IMR-90 (cell line): Measurements from ENCODE around the gene KCNF1. TPM values are rescaled to one million over a fixed set of nuclear protein-coding genes. Genes with fewer than 3 reads are reported as not detected.

Experiments
- ATAC-seq: fragments of 200-7000 bp; cut with Tn5 transposase; 2 replicates; pipeline ENCODE4 v1.9.1; 2020; ENCODE audit warnings: low read depth, mild to moderate bottlenecking, moderate library complexity
- BruUV-seq: library from RNA; stranded (reverse); fragments of 400-500 nt; replicated peaks from 2 replicates; lab custom pipeline; 2021; lab: Mats Ljungman, UMichigan
- CTCF ChIA-PET: fragments of 300-600 bp; formaldehyde crosslinking; extraction: SDS; loops from one replicate; lab custom pipeline; 2021; ENCODE audit warnings: antibody characterized with exemption; lab: Yijun Ruan, JAX
- POLR2A ChIA-PET: fragments of 300-600 bp; sonication (Branson Sonifier 250); formaldehyde crosslinking; loops from one replicate; lab custom pipeline; 2022; ENCODE audit warnings: antibody characterized with exemption; ENCODE audit not compliant: unreplicated experiment; lab: Charles Lee
- DNase-seq: peaks from one replicate; pipeline ENCODE4 v3.0.0; 2013
- H2AFZ ChIP-seq: replicated peaks from 2 replicates; pipeline ENCODE3; 2013; ENCODE audit warnings: low read length, mild to moderate bottlenecking; ENCODE audit not compliant: poor library complexity
- H2AK5ac ChIP-seq: 2 replicates; pipeline ENCODE4 v1.6.1; 2013; ENCODE audit warnings: low read depth, low read length, inconsistent platforms
- H2AK9ac ChIP-seq: replicated peaks from 2 replicates; pipeline ENCODE3; 2013; ENCODE audit warnings: mild to moderate bottlenecking, low read depth, low read length, moderate library complexity; ENCODE audit not compliant: poor library complexity
- H2BK120ac ChIP-seq: 2 replicates; pipeline ENCODE4 v1.6.1; 2013; ENCODE audit warnings: low read depth, low read length, inconsistent platforms
- H2BK15ac ChIP-seq: 3 replicates; pipeline ENCODE4 v1.6.1; 2013; ENCODE audit warnings: low read depth, low read length, inconsistent platforms
- H2BK20ac ChIP-seq: 2 replicates; pipeline ENCODE4 v1.6.1; 2013; ENCODE audit warnings: low read depth, mild to moderate bottlenecking, inconsistent platforms, low read length, moderate library complexity
- H2BK5ac ChIP-seq: 2 replicates; pipeline ENCODE4 v1.6.1; 2013; ENCODE audit warnings: mild to moderate bottlenecking, low read depth, low read length, inconsistent platforms; ENCODE audit not compliant: poor library complexity, severe bottlenecking
- H3K14ac ChIP-seq: replicated peaks from 2 replicates; pipeline ENCODE4 v1.6.1; 2013; ENCODE audit warnings: low read depth, low read length, inconsistent platforms
- H3K18ac ChIP-seq: 2 replicates; pipeline ENCODE4 v1.6.1; 2013; ENCODE audit warnings: low read depth, low read length, control low read depth
- H3K23ac ChIP-seq: 2 replicates; pipeline ENCODE4 v1.6.1; 2013; ENCODE audit warnings: low read depth, low read length, inconsistent platforms
- H3K27ac ChIP-seq: 2 replicates; pipeline ENCODE4 v1.5.1; 2013; ENCODE audit warnings: mild to moderate bottlenecking, control low read depth, low read length; ENCODE audit not compliant: insufficient read depth
- H3K27me3 ChIP-seq: 2 replicates; pipeline ENCODE4 v1.6.1; 2013; ENCODE audit warnings: low read length; ENCODE audit not compliant: control insufficient read depth, insufficient read depth
- H3K36me3 ChIP-seq: 2 replicates; pipeline ENCODE4 v1.6.1; 2013; ENCODE audit warnings: low read length, mixed read lengths; ENCODE audit not compliant: control insufficient read depth, insufficient read depth
- H3K4ac ChIP-seq: 2 replicates; pipeline ENCODE4 v1.6.1; 2013; ENCODE audit warnings: low read depth, low read length, inconsistent platforms
- H3K4me1 ChIP-seq: 2 replicates; pipeline ENCODE4 v1.6.1; 2013; ENCODE audit warnings: low read length, mixed read lengths; ENCODE audit not compliant: control insufficient read depth, insufficient read depth
- H3K4me2 ChIP-seq: 2 replicates; pipeline ENCODE4 v1.6.1; 2013; ENCODE audit warnings: low read depth, mild to moderate bottlenecking, control low read depth, low read length, moderate library complexity
- H3K4me3 ChIP-seq: 2 replicates; pipeline ENCODE4 v1.5.1; 2013; ENCODE audit warnings: low read depth, mild to moderate bottlenecking, control low read depth, low read length, moderate library complexity; ENCODE audit not compliant: insufficient read depth
- H3K56ac ChIP-seq: 2 replicates; pipeline ENCODE4 v1.6.1; 2013; ENCODE audit warnings: low read length, inconsistent platforms; ENCODE audit not compliant: insufficient read depth; ENCODE audit errors: extremely low read depth
- H3K79me1 ChIP-seq, 2 experiments: 2 replicates each; pipeline ENCODE4 v1.6.1; 2013; ENCODE audit warnings: low read length in 2 of 2, inconsistent platforms in 1 of 2, low read depth in 1 of 2
- H3K9ac ChIP-seq: 2 replicates; pipeline ENCODE4 v1.6.1; 2013; ENCODE audit warnings: low read depth, low read length, control low read depth
- H3K9me1 ChIP-seq: 2 replicates; pipeline ENCODE4 v1.6.1; 2013; ENCODE audit warnings: low read length, inconsistent platforms; ENCODE audit not compliant: insufficient read depth
- H3K9me3 ChIP-seq: 2 replicates; pipeline ENCODE4 v1.6.1; 2013; ENCODE audit warnings: low read length; ENCODE audit not compliant: control insufficient read depth, insufficient read depth
- H4K20me1 ChIP-seq: 2 replicates; pipeline ENCODE4 v1.6.1; 2013; ENCODE audit warnings: low read length, inconsistent platforms; ENCODE audit not compliant: insufficient read depth
- H4K5ac ChIP-seq: 2 replicates; pipeline ENCODE4 v1.6.1; 2013; ENCODE audit warnings: mild to moderate bottlenecking, low read depth, low read length, control low read depth
- H4K8ac ChIP-seq, 2 experiments: 2 replicates each; pipeline ENCODE4 v1.6.1; 2013; ENCODE audit warnings: low read depth in 2 of 2, low read length in 2 of 2, control low read depth in 1 of 2, inconsistent platforms in 1 of 2
- H4K91ac ChIP-seq: 2 replicates; pipeline ENCODE4 v1.6.1; 2013; ENCODE audit warnings: low read depth, low read length, inconsistent platforms; ENCODE audit not compliant: insufficient read depth
- BHLHE40 ChIP-seq: fragments of 150-350 bp; IDR thresholded peaks from 2 replicates; pipeline ENCODE4 v1.6.1; 2016; ENCODE audit warnings: mild to moderate bottlenecking, low read depth, low read length
- CEBPB ChIP-seq: IDR thresholded peaks from 2 replicates; pipeline ENCODE4 v1.6.1; 2012; ENCODE audit warnings: low read depth, low read length, improper control_type of control experiment
- CHD1 ChIP-seq: IDR thresholded peaks from 2 replicates; pipeline ENCODE4 v1.6.1; 2012; ENCODE audit warnings: low read depth, low read length, improper control_type of control experiment
- CTCF ChIP-seq: conservative IDR thresholded peaks from 2 replicates; pipeline ENCODE4 v1.5.1; 2012; ENCODE audit warnings: mild to moderate bottlenecking, low read depth, low read length, improper control_type of control experiment
- ELK1 ChIP-seq: fragments of 150-350 bp; IDR thresholded peaks from 2 replicates; pipeline ENCODE4 v1.6.1; 2016; ENCODE audit warnings: low read depth, mild to moderate bottlenecking, low read length, moderate library complexity, borderline replicate concordance
- FOS ChIP-seq: fragments of 150-350 bp; IDR thresholded peaks from 2 replicates; pipeline ENCODE4 v1.6.1; 2016; ENCODE audit warnings: low read depth, low read length
- MAFK ChIP-seq: IDR thresholded peaks from 2 replicates; pipeline ENCODE4 v1.6.1; 2012; ENCODE audit warnings: low read depth, low read length, improper control_type of control experiment
- MAZ ChIP-seq: IDR thresholded peaks from 2 replicates; pipeline ENCODE4 v1.6.1; 2012; ENCODE audit warnings: low read depth, mild to moderate bottlenecking, low read length, improper control_type of control experiment, moderate library complexity, borderline replicate concordance
- MXI1 ChIP-seq: IDR thresholded peaks from 2 replicates; pipeline ENCODE4 v1.6.1; 2012; ENCODE audit warnings: low read depth, mild to moderate bottlenecking, low read length, moderate library complexity, borderline replicate concordance
- NFE2L2 ChIP-seq: fragments of 150-350 bp; IDR thresholded peaks from 2 replicates; pipeline ENCODE4 v1.6.1; 2016; ENCODE audit warnings: low read depth, mild to moderate bottlenecking, low read length
- POLR2A ChIP-seq: IDR thresholded peaks from 2 replicates; pipeline ENCODE4 v1.6.1; 2012; ENCODE audit warnings: mild to moderate bottlenecking, low read depth, low read length
- RAD21 ChIP-seq: IDR thresholded peaks from 2 replicates; pipeline ENCODE4 v1.6.1; 2012; ENCODE audit warnings: low read length, improper control_type of control experiment
- RCOR1 ChIP-seq: IDR thresholded peaks from 2 replicates; pipeline ENCODE4 v1.6.1; 2012; ENCODE audit warnings: mild to moderate bottlenecking, low read length, improper control_type of control experiment; ENCODE audit not compliant: insufficient replicate concordance
- RFX5 ChIP-seq: IDR thresholded peaks from 2 replicates; pipeline ENCODE4 v1.8.0; 2012; ENCODE audit warnings: low read depth, mild to moderate bottlenecking, low read length, moderate library complexity
- SMC3 ChIP-seq: fragments of 150-350 bp; IDR thresholded peaks from 2 replicates; pipeline ENCODE4 v1.6.1; 2016; ENCODE audit warnings: low read depth, mild to moderate bottlenecking, antibody characterized with exemption, low read length, moderate library complexity
- USF2 ChIP-seq: fragments of 150-350 bp; IDR thresholded peaks from 2 replicates; pipeline ENCODE4 v1.6.1; 2017; ENCODE audit warnings: mild to moderate bottlenecking, antibody characterized with exemption, low read length, low read depth
- WGBS, 2 experiments: methylation state at CpG; one replicate each; pipeline versions ENCODE4 v1.1.5 to v1.1.7; 2013; ENCODE audit warnings: missing lambda C conversion rate in 2 of 2; ENCODE audit not compliant: insufficient read length in 1 of 2; ENCODE audit errors: extremely low coverage in 2 of 2; 5-methylcytosine and 5-hydroxymethylcytosine counted together
- dilution Hi-C: fragments of 300-500 bp; cut with HindIII; formaldehyde crosslinking; loops from one replicate; pipeline ENCODE4 v1.14.3; 2018; ENCODE audit warnings: low sequenced_read_pairs; ENCODE audit not compliant: unreplicated experiment
- in situ Hi-C: fragments of 300-500 bp; cut with MboI; formaldehyde crosslinking; loops from 3 replicates; pipeline ENCODE4 v1.14.3; 2019; ENCODE audit warnings: low sequenced_read_pairs, inconsistent platforms, mixed read lengths
- intact Hi-C: fragments of 100-400 bp; cut with micrococcal nuclease; formaldehyde crosslinking; loops from 2 replicates; pipeline ENCODE4 v1.10.0; 2022
- polyA plus RNA-seq, 3 experiments: library from polyadenylated mRNA; depleted of rRNA; stranded (reverse); fragments of >200 nt; gene quantifications; 2 replicates each; pipeline ENCODE4 v1.2.3, GENCODE V29; 2012; ENCODE audit warnings: low replicate concordance in 1 of 3
- total RNA-seq: library from RNA; depleted of rRNA; stranded (reverse); fragments of >200 nt; gene quantifications from 2 replicates; pipeline ENCODE4 v1.2.3, GENCODE V29; 2012

Gene KCNF1
- total and polyA plus RNA-seq, 2 of the 4 experiments (the other 2 are of a cell fraction) = 0.54 to 1.4 TPM

DNA sequence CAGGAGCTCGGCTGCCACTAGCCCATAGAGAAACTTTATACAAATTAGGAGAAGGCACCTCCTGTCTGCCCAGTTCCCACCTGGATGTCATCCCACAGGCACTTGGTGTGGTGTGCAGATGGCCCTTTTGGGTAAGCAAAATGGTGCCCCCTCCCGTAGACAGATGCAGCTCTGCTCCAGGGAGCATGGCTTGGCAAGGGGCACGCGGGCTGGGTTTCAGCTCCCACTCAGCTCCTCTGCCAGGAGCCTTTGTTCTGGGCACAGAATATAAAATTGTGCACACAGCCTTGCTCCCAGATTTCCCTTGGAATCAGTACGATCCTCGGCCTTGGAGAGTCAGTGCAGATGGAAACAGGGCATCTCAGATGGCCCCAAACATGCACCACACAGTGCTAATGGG, 20.3 kb upstream of the KCNF1 start:
- Histone ChIP-seq H3K36me3 (no peaks in the 10 kb centered on the region), H3K27me3 (peaks cover 65% of the 10 kb centered on the region), H2AFZ (no peak overlapping the region), H3K27ac (no peak overlapping the region), H4K8ac (no peak overlapping the region), H2BK20ac (no peak overlapping the region), H3K9me1 (no peaks in the 10 kb centered on the region), H3K4me2 (no peak overlapping the region), H3K4me1 (no peaks in the 10 kb centered on the region), H3K14ac (no peak overlapping the region), H3K23ac (no peak overlapping the region; the same call in 1 of the 2 replicates), H4K20me1 (no peaks in the 10 kb centered on the region), H3K56ac (no peak overlapping the region), H3K18ac (no peak overlapping the region), H2AK9ac (no peak overlapping the region), H2BK15ac (no peak overlapping the region), H3K9me3 (no peaks in the 10 kb centered on the region; the same call in 1 of the 2 replicates), H4K5ac (no peak overlapping the region), H2AK5ac (no peak overlapping the region), H3K79me1 (no peaks in the 10 kb centered on the region), H2BK5ac (no peak overlapping the region), H3K4me3 (no peak overlapping the region), H4K91ac (no peak overlapping the region), H2BK120ac (no peak overlapping the region), H3K4ac (no peak overlapping the region), H3K9ac (no peak overlapping the region)
- in situ Hi-C loops = no loop called here
- ChIA-PET CTCF (no interaction called here), POLR2A (no interaction called here)
- TF ChIP-seq CEBPB (no peak), RCOR1 (no peak), ELK1 (no peak), POLR2A (no peak), BHLHE40 (no peak), MAFK (no peak), RFX5 (no peak), CHD1 (no peak), FOS (no peak), RAD21 (no peak), USF2 (no peak), SMC3 (no peak), MXI1 (no peak), MAZ (no peak), NFE2L2 (no peak), CTCF (no peak)
- intact Hi-C loops = no loop called here
- WGBS, 2 experiments = 90% methylated on average over 2 of the region's 6 CpGs; no CpG with 5 or more reads in 1 of the 2 experiments
- DNase-seq = no peak
- dilution Hi-C loops = no loop called here
- no TSS peak for BruUV-seq
- ATAC-seq = no peak
